ENCODE results near the gene HAUS7. TPM values are rescaled to one million over a fixed set of nuclear protein-coding genes. Genes with fewer than 3 reads are reported as not detected.

HAUS7 gene
- total and polyA plus RNA-seq, 2 experiments from 2014 or later, result 59.8 to 77.9 TPM

Small RNA genes lying within 50 kb of the gene (small RNA-seq; reads per million reads assigned to genes)
- not detected for gene RN7SL667P (ENCODE audit: low replicate concordance)

Other genes starting within 250 kb of the HAUS7 start
- 0.78 and 0.83 TPM in 2 replicates for gene PNMA6F, start 148.8 kb downstream of the HAUS7 start, total RNA-seq (2014; rRNA removed; shearing (Covaris generic))
- gene PNMA6F, start 148.8 kb downstream of the HAUS7 start, polyA plus RNA-seq (2016; fragmentation: Nextera tagmentation; extraction: Ambion mirVana), result 0.06 and 0.09 TPM in 2 replicates
- gene ZNF275, start 136.4 kb downstream of the HAUS7 start, total RNA-seq (2014; rRNA removed; shearing (Covaris generic)), result 12.3 and 13.0 TPM in 2 replicates
- 3.2 TPM in 2 replicates for gene ZNF275, start 136.4 kb downstream of the HAUS7 start, polyA plus RNA-seq (2016; fragmentation: Nextera tagmentation; extraction: Ambion mirVana)
- gene PNMA6E, start 69.2 kb downstream of the HAUS7 start, total RNA-seq (2014; rRNA removed; shearing (Covaris generic)), result not detected in 2 replicates
- not detected in 2 replicates for gene PNMA6E, start 69.2 kb downstream of the HAUS7 start, polyA plus RNA-seq (2016; fragmentation: Nextera tagmentation; extraction: Ambion mirVana)
- 0.27 and 0.52 TPM in 2 replicates for gene ZFP92, start 59.1 kb downstream of the HAUS7 start, total RNA-seq (2014; rRNA removed; shearing (Covaris generic))
- 0.05 TPM in 2 replicates for gene ZFP92, start 59.1 kb downstream of the HAUS7 start, polyA plus RNA-seq (2016; fragmentation: Nextera tagmentation; extraction: Ambion mirVana)
- gene TREX2, start 24.5 kb downstream of the HAUS7 start, total RNA-seq (2014; rRNA removed; shearing (Covaris generic)), result 1.7 and 4.6 TPM in 2 replicates
- 0.28 and 0.81 TPM in 2 replicates for gene TREX2, start 24.5 kb downstream of the HAUS7 start, polyA plus RNA-seq (2016; fragmentation: Nextera tagmentation; extraction: Ambion mirVana)
- 0.23 and 0.87 TPM in 2 replicates for gene BGN, start 24.4 kb upstream of the HAUS7 start, total RNA-seq (2014; rRNA removed; shearing (Covaris generic))
- 0.71 and 1.8 TPM in 2 replicates for gene BGN, start 24.4 kb upstream of the HAUS7 start, polyA plus RNA-seq (2016; fragmentation: Nextera tagmentation; extraction: Ambion mirVana)
- 0.17 and 0.54 TPM in 2 replicates for gene ATP2B3, start 47.1 kb upstream of the HAUS7 start, total RNA-seq (2014; rRNA removed; shearing (Covaris generic))
- gene ATP2B3, start 47.1 kb upstream of the HAUS7 start, polyA plus RNA-seq (2016; fragmentation: Nextera tagmentation; extraction: Ambion mirVana), result 0.09 TPM in 1 of 2 replicates, not detected in the other
- gene CCNQ, start 128.6 kb upstream of the HAUS7 start, total RNA-seq (2014; rRNA removed; shearing (Covaris generic)), result 18.3 and 30.2 TPM in 2 replicates
- gene CCNQ, start 128.6 kb upstream of the HAUS7 start, polyA plus RNA-seq (2016; fragmentation: Nextera tagmentation; extraction: Ambion mirVana), result 19.4 and 23.9 TPM in 2 replicates
- gene DUSP9, start 176.6 kb upstream of the HAUS7 start, total RNA-seq (2014; rRNA removed; shearing (Covaris generic)), result 3.4 and 3.9 TPM in 2 replicates
- 0.54 and 0.71 TPM in 2 replicates for gene DUSP9, start 176.6 kb upstream of the HAUS7 start, polyA plus RNA-seq (2016; fragmentation: Nextera tagmentation; extraction: Ambion mirVana)
- 5.4 and 11.9 TPM in 2 replicates for gene PNCK, start 203.2 kb upstream of the HAUS7 start, total RNA-seq (2014; rRNA removed; shearing (Covaris generic))
- 3.0 and 3.5 TPM in 2 replicates for gene PNCK, start 203.2 kb upstream of the HAUS7 start, polyA plus RNA-seq (2016; fragmentation: Nextera tagmentation; extraction: Ambion mirVana)
- gene SLC6A8, start 217.3 kb upstream of the HAUS7 start, total RNA-seq (2014; rRNA removed; shearing (Covaris generic)), result 61.9 and 68.6 TPM in 2 replicates
- 19.5 and 22.2 TPM in 2 replicates for gene SLC6A8, start 217.3 kb upstream of the HAUS7 start, polyA plus RNA-seq (2016; fragmentation: Nextera tagmentation; extraction: Ambion mirVana)

All from GM23338 (cell line).